Ascending aorta (tissue), 2 donors: ENCODE results near the gene CYP26A1. TPM values are rescaled to one million over a fixed set of nuclear protein-coding genes. Genes with fewer than 3 reads are reported as not detected.

ENCODE experiments used
- DNase-seq, 2 donors: peaks; one replicate each; pipeline ENCODE4 v3.0.0-alpha.2; 2019; ENCODE audit warnings: low spot score in 2 of 2
- H3K27ac ChIP-seq, 2 donors: fragments of 200-600 bp; sonication (generic); one replicate each; pipeline ENCODE4 v1.5.1; 2016 to 2017; ENCODE audit warnings: mild to moderate bottlenecking in 1 of 2
- H3K27me3 ChIP-seq: fragments of 200-600 bp; sonication (generic); one replicate; pipeline ENCODE4 v1.5.1; 2017
- H3K36me3 ChIP-seq, 2 donors: fragments of 200-600 bp; sonication (generic); one replicate each; pipeline ENCODE4 v1.5.1; 2016
- H3K4me1 ChIP-seq, 2 donors: fragments of 200-600 bp; sonication (generic); one replicate each; pipeline ENCODE4 v1.5.1; 2016 to 2017; ENCODE audit warnings: mild to moderate bottlenecking in 1 of 2
- H3K4me3 ChIP-seq, 2 donors: fragments of 200-600 bp; sonication (generic); one replicate each; pipeline ENCODE4 v1.5.1; 2016 to 2017; ENCODE audit warnings: mild to moderate bottlenecking in 1 of 2
- H3K9me3 ChIP-seq, 2 donors: fragments of 200-600 bp; sonication (generic); one replicate each; pipeline ENCODE4 v1.5.1; 2016
- intact Hi-C: fragments of 100-400 bp; cut with DNase I; formaldehyde crosslinking; loops from one replicate; pipeline ENCODE4 v1.15.1; 2023
- total RNA-seq: library from RNA; depleted of rRNA; stranded (reverse); fragments of >200 nt; gene quantifications from one replicate; pipeline ENCODE4 v1.1.0, GENCODE V29; 2016
- TF ChIP-seq, protein P1 (sequence below), 3 experiments: fragments of 200-600 bp in 2 of 3; fragments of 450-650 bp in 1 of 3; sonication (generic) in 2 of 3; IDR thresholded peaks; one replicate each; pipeline ENCODE4 v1.5.1; 2016 to 2019; ENCODE audit warnings: antibody characterized with exemption in 3 of 3, mild to moderate bottlenecking in 1 of 3, moderate library complexity in 1 of 3

The CYP26A1 gene
- total RNA-seq, 1 donor from 2014 or later: not detected

DNA sequence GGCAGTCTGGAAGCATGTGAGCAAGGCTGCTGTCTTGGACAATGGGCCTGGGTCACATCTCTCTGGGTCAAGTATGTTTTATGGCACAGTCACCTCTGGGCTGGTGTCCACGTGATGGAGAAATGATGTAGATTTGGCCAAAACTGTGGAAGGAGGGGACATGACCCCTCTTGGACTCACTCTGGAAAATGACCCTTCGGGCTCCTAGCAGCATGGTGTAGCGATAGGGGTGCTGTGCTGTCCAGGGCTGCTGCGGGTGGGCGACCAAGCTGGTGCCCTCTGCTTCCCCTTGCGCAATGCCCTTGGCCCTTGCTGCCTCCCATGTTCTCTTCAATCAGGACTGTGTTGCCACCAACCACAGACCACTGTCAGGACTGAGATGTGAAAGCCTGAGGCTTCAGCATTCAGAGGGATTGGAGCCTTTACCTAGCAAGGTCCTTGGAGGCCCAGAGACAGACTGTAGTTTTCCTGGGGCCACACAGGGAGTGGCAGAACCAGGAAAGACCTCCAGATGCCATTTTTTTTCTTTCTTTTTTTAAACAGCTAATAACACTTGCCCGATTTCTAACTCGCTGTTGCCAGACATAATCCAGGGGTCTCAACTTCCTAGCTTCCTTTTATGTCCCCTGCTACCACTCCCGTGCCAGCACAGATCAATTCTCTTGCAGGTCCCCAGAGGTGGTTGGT is 6.1 kb downstream of the CYP26A1 start:
- no peaks in the 10 kb centered on the region for H3K36me3 ChIP-seq
- no peaks in the 10 kb centered on the region for H3K4me1 ChIP-seq
- H3K27ac ChIP-seq: no peak overlapping the region
- DNase-seq: peak in 1 of 2 donors; percentile 37
- no peak overlapping the region for H3K4me3 ChIP-seq
- TF ChIP-seq, protein P1, sequence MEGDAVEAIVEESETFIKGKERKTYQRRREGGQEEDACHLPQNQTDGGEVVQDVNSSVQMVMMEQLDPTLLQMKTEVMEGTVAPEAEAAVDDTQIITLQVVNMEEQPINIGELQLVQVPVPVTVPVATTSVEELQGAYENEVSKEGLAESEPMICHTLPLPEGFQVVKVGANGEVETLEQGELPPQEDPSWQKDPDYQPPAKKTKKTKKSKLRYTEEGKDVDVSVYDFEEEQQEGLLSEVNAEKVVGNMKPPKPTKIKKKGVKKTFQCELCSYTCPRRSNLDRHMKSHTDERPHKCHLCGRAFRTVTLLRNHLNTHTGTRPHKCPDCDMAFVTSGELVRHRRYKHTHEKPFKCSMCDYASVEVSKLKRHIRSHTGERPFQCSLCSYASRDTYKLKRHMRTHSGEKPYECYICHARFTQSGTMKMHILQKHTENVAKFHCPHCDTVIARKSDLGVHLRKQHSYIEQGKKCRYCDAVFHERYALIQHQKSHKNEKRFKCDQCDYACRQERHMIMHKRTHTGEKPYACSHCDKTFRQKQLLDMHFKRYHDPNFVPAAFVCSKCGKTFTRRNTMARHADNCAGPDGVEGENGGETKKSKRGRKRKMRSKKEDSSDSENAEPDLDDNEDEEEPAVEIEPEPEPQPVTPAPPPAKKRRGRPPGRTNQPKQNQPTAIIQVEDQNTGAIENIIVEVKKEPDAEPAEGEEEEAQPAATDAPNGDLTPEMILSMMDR (IDR thresholded peaks at IDR 0.05): no peak
- intact Hi-C loops: loop anchor here (1.0 to 5.0 kb wide), 3 partner anchors 209 to 432 kb away; no protein-coding TSS in a partner anchor
- no peaks in the 10 kb centered on the region for H3K9me3 ChIP-seq
- no peaks in the 10 kb centered on the region for H3K27me3 ChIP-seq

DNA sequence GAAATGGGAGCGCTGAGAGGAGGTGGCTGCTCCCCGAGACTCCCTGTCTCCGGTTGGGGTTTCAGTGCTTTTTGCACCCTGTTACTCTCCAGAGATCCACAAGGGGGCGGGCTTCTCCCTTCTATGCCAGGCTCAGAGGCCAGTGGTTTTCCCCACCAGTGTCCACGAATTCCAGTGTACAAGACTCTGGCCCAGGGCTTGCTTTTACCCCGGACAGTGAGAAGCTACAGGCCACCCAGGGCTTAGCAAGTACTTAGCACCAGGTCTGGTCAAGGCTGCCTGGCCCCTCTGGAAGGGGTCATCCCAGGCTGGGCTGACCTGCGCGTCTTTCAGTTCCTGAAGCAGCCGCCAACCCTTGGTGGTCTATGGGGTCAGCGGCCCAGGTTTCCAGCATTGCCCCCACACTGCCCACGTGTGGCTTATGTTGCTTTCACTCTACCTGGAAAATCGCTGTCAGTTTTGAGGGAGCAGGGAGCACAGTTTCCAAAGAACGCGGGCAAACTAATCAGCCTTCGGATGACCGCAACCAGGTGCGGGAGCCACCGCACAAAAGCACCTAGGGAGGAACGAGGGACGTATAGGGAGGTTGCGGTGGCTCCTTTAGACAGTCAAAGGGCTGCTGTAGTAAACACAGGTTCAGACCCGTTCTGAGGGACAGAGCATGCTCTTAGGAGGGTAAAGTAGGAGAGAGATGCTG is 6.8 kb downstream of the CYP26A1 start:
- H3K27ac ChIP-seq: no peak overlapping the region
- no peak overlapping the region for H3K4me3 ChIP-seq
- no peaks in the 10 kb centered on the region for H3K27me3 ChIP-seq
- H3K4me1 ChIP-seq: no peaks in the 10 kb centered on the region
- H3K9me3 ChIP-seq: no peaks in the 10 kb centered on the region
- no peaks in the 10 kb centered on the region for H3K36me3 ChIP-seq
- peak in 1 of 2 donors; percentile 74 for DNase-seq
- TF ChIP-seq, protein P1 (IDR thresholded peaks at IDR 0.05): peak; percentile 64 to 81 (median 78)
- intact Hi-C loops: loop anchor here (1.0 to 5.0 kb wide), 3 partner anchors 209 to 432 kb away; no protein-coding TSS in a partner anchor

DNA sequence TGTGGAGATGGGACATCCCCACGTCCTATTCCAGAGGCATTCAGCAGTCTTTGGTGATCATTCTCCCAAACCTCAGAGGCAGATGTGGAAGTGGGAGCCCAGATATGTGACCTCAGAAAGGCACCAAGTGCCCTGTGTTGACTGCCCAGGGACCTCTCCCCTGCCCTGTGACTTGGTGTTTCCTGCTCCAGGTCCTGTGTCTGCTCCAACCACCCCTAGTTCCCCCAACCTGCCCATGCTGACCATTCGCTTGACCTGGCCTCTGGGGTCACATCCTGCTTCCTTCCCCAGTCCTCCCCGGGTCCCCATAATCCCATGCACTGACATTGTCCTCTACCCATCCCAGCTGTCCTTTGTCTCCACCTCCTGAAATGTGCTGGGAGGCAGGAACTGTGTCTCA is 7.6 kb downstream of the CYP26A1 start:
- Histone ChIP-seq H3K9me3 (no peaks in the 10 kb centered on the region), H3K4me1 (no peaks in the 10 kb centered on the region), H3K4me3 (no peak overlapping the region), H3K36me3 (no peaks in the 10 kb centered on the region), H3K27me3 (no peaks in the 10 kb centered on the region), H3K27ac (no peak overlapping the region)
- DNase-seq: peak in 1 of 2 donors; percentile 33
- intact Hi-C loops: loop anchor here (5.0 kb wide), 2 partner anchors 271 to 431 kb away; no protein-coding TSS in a partner anchor
- TF ChIP-seq, protein P1 (IDR thresholded peaks at IDR 0.05): no peak

DNA sequence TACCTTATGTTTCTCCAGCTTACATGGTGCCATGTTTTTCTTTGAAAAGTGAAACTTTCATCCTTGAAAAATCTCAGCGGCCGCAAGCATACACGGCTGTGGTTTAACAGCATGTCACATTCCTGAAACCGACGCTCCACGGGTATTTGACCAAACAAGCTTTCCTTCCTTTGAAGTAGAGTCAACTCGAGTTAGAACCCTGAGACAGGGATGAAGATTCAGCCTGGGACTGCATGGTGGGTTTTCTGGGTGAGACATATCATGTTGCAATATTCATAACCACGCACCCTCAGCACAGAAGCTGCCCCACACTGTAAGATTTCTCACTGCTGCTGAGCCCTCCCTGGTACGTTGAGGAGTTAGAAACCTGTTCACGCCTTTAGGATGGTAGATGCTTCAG is 8.1 kb downstream of the CYP26A1 start:
- Histone ChIP-seq H3K4me3 (no peak overlapping the region), H3K27ac (no peak overlapping the region), H3K36me3 (no peaks in the 10 kb centered on the region), H3K4me1 (no peaks in the 10 kb centered on the region), H3K27me3 (no peaks in the 10 kb centered on the region), H3K9me3 (no peaks in the 10 kb centered on the region)
- peak in 1 of 2 donors; percentile 22 for DNase-seq
- TF ChIP-seq, protein P1 (IDR thresholded peaks at IDR 0.05): no peak
- intact Hi-C loops: loop anchor here (5.0 kb wide), 2 partner anchors 270 to 430 kb away; no protein-coding TSS in a partner anchor

DNA sequence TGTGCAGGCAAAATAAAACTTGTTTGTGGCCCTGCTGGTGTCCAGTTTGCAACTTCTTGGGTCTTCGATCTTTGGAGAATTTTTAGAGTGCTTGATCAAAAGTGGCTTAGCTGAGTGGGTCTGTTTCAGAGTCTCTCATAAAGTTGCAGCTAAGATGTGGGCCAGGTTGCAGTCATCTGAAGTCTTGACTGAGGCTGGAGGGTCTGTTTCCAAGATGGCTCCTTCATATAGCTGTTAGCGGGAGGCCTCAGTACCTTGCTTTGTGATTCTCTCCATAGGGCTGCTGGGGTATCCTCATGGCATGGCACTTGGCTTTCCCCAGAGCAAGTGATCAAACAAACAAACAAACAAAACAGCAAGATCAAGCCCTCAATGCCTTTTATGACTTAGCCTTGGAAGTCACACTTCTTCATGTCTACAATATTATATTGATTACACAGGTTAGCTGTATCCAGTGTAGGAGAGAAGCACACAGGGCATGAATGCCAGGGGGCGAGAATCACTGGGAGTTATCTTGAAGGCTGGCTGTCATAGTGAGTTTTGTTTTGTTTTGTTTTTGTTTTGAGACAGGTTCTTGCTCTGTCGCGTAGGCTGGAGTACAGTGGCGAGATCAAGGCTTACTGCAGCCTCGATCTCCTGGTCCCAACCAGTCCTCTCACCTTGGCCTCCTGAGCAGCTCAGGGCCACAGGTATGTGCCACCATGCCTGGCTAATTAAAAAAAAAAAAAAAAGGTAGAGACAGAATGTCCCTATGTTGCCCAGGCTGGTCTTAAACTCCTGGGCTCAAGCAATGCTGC is 10.2 kb downstream of the CYP26A1 start:
- TF ChIP-seq, protein P1 (IDR thresholded peaks at IDR 0.05): no peak
- H3K27me3 ChIP-seq: no peaks in the 10 kb centered on the region
- intact Hi-C loops: loop anchor here (5.0 kb wide), 2 partner anchors 268 to 428 kb away; no protein-coding TSS in a partner anchor
- H3K4me3 ChIP-seq: no peak overlapping the region
- no peak overlapping the region for H3K27ac ChIP-seq
- H3K9me3 ChIP-seq: no peaks in the 10 kb centered on the region
- peak in 1 of 2 donors; percentile 38 for DNase-seq
- no peaks in the 10 kb centered on the region for H3K4me1 ChIP-seq
- no peaks in the 10 kb centered on the region for H3K36me3 ChIP-seq
